NCI-H2196 (cell line): ENCODE measurements around the gene COL23A1.

Experiments
- DNase-seq: peaks from one replicate; lab custom pipeline; 2025; ENCODE audit not compliant: unreplicated experiment; lab: John Stamatoyannopoulos, UW

The COL23A1 gene

DNA sequence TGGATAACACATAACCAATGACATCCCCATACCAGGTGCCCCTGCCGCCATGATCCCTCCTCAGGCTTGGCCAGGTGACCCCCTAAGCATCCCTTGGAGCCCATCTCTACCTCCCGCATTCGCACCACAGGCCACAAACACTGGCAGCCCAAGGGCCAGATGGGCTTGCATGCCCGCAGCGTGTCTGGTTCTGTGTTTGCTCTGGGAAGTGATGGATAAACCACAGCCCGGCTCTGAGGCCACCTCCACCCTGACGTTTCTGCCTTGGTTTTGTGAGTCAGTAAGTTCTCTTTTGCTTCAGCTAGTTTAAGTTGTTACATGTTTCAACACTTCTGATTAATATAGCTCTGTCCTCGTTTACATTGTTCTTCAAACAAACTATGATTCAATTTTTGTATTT, 185.2 kb downstream of the COL23A1 start:
- no peak for DNase-seq

DNA sequence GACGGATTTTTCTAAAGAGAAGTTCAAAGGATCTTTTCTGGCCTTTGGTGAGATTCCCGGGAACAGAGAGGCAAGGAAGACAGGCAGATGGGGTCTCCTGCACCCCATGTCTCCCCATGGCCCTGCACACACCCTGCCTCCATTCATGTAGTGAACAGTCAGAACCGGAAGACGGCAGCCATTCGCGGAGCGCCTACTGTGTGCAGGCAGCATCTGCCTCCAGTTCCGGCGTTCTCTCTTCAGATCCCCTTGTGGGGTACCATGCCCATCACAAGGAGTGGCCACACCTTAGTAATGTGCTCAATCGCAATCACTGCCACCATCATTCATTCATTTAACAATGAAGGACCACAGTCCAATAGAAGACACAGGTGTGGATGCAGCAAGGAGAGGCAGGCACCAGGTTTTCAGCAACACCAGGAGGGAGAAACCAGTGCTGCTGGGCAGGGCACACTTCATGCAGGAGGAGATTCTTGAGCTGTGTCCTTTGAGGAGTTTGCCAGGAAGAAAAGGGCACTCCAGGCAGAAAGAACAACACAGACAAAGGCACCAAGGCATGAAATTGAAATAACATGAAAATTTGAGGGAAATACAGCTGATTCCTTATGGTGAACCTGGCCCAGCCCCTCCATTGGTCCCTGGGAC, 186.1 kb downstream of the COL23A1 start:
- DNase-seq: no peak

DNA sequence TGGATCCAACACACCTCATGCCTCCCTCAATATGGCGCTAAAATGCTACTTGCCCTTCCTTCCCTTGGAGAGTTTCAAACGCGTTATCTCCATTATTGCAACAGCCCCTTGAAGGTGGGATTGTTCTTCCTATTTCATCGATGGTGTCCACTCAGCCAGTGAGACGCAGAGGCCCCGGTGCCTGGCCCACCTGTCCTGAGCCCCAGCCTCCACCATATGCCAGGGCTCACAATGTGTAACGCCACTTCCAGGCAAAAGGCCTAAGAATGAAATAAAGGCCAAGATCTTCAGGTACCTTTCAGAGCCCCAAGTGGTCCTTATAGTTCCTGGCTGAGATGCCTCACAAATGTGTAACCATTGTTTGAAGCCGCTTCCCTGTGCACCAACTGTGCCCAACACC, 186.8 kb downstream of the COL23A1 start:
- DNase-seq: no peak

DNA sequence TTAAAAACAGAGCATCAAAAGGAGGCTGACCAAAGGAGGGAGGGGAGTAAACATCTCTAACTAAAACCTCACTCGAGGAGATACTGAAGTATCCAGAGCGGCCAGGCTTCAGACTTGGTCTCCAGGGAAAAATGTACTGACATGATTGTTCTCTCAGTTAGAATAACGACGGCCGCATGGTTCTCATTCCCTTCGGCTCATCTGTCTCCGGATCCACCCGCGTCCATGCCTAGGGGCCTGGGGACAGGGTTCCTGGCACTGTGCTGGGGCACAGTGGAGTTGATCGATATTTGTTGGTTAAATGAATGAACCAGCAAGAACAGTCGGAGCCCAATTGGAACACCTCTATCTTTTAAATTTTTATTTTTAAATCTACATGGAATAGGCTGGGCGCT, 190.5 kb downstream of the COL23A1 start:
- DNase-seq: no peak

GRCh38 chr5:178398901-178399700, 191.1 kb downstream of the COL23A1 start:
- DNase-seq: no peak

DNA sequence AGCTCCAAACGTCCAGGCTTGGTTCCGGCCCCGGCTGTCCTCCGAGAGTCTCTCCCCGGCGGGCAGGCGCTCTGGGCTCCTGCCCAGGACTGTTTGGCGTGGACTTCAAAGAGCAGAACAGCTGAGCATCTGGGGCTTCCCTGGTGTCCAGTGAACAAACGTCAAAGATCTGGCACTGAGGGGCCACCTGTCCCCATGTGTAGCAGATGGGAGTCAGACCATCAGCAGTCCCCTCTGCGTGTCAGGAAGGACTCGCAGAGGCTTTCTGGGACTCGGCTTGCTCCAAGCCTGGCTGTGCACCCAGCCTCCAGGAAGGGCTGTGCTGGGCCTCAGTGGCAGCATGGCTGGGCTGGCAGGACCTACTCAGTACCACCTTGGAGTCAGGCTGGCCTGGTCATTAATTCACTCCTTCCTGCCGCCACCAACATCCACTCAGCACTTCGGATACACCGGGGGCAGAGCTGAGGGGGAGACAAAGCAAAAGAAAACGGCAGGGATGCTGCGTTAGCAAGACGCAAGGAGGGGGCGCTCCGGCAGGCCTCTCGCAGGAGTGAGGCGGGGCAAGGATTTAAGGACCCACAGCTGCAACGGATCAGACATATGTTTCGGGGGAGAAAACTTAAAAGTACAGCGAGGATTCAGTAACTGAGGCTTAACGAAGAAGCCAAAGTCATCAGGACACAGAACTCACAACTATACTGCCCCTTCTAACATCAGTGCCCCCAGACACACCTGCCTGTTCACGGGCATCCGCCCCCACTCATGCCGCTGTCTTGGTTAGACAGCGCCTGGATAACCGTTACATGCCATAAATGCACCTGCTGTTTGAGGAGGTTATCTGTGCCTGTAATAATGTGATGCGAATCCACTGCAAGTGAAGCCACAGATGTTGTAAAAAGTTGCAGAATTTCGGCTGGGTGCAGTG, 193.1 kb downstream of the COL23A1 start:
- no peak for DNase-seq

- no peak for DNase-seq
Measured at GRCh38 chr5:178394074-178394473, 196.1 kb downstream of the COL23A1 start.

DNA sequence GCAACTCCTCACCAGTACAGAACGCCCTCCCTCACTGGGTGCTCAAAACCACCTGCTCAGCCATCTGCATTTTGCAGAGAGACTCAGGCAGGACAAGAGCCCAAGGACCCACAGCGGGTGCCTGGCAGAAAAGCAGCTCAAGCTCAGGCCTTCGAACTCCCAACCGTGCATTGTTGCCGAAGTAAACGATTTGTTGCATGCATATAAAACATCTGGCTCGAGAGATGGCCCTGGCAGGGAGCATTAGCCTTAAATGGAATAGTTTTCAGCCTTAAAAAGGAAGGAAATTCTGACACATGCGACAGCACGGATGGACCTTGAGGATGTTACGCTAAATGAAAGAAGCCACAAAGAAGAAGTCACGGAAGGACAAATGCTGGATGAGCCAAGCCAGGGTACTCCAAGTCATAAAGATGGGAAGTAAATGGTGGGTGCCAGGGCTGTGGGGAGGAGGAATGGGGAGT, 197.2 kb downstream of the COL23A1 start:
- no peak for DNase-seq

DNA sequence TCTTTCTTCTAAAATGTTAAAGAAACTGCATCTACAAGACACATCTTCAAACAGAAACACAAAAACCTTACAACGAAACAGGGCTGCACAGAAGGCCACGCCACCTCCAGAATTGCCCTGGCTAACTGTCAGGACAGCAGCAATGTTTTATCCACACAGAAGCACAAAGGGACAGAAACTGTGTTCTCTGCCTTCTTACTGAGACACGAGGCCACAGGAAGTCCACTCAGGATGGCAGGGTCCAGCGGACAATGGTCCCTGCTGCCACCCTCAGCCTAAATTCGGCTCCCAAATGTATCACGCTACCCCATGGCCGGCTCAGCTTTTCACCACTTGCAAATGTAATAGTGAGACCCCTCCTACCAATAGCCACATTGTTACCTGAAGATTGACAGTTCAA, 197.8 kb downstream of the COL23A1 start:
- DNase-seq: no peak

- no peak for DNase-seq
Measured at GRCh38 chr5:178391480-178391879, 198.7 kb downstream of the COL23A1 start.

DNA sequence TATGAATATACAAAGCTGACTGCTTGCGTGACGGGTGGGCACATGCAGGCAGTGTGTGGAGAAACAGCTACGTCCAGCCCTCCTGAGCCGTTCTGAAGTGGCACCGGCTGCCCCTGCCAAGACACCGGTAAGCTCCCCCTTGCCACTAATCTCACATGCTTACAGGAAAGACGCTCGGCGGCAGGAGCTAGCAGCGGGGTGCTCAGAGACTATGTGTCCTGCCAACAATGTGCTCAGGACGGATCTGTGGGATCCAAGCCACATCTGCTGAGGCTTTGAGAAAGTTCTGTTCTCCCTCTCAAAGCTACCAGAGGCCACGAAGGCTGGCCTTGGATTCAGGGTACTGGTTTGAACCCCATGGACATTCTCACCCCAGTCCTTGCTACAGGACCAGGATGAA, 200.4 kb downstream of the COL23A1 start:
- no peak for DNase-seq

DNA sequence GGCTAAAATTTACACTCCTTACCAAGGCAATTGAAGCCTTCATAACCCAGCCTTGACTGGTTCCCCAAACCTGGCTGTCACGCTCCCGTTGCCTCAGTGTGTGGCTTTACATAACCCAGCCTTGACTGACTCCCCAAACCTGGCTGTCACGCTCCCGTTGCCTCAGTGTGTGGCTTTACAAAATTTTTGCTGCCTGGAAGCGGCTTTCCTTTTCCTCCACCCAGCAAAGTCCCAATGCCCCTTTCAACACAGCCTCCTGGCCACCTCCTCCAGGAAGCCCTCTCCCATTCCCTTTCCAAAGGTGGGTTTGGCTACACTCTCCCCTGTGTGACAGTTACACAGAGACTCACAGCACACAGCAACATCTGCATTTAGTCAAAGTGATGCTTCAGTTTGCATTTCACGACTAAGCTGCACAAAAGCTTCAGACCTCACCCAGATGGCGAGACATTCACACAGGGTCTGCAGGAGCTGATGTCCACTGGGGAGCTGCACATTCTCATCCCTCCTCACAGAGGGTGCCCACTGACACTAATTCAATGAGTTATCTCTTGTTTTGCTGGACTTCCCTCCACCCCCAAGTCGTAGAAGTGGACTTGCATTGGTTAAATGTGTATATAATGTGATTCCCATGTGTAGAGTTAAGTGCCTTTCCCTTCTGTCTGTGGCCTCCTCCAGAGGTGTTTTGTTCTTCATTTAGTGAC, 201.0 kb downstream of the COL23A1 start:
- DNase-seq: no peak

DNA sequence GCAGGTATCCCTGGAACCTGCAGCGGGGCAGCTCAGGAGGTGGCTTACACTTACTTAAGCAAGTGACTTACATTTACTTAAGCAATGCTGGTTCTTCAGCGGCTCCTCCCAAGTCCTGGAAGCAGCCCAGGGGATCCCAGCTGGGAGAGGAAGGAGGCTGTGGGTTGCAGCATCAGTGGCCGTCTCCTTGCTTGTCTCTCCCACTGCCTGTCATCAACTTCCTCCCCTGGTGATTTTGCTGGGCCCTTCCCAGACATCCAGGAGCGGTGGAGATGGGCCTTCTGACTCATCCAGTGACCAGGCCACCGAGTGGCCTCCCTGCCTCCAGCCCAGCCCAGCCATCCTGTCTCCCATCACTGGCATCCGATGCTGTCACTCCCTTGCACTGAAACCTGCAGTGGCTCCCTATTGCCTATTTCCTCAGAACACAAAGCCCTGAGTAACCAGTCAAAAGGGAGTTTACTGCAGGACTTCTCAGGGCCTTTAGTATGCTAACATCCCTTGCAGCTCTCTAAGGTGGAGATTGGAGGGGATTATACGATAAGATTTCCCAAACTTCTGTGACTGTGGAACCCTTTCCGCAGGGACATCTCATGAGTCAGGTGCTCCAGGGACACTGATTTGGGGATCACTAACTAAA, 201.7 kb downstream of the COL23A1 start:
- DNase-seq: no peak

GRCh38 chr5:178387856-178388190, 202.4 kb downstream of the COL23A1 start:
- no peak for DNase-seq

- no peak for DNase-seq
Measured at GRCh38 chr5:178387061-178387855, 202.9 kb downstream of the COL23A1 start.

GRCh38 chr5:178386336-178386931, 203.8 kb downstream of the COL23A1 start:
- DNase-seq: no peak

DNA sequence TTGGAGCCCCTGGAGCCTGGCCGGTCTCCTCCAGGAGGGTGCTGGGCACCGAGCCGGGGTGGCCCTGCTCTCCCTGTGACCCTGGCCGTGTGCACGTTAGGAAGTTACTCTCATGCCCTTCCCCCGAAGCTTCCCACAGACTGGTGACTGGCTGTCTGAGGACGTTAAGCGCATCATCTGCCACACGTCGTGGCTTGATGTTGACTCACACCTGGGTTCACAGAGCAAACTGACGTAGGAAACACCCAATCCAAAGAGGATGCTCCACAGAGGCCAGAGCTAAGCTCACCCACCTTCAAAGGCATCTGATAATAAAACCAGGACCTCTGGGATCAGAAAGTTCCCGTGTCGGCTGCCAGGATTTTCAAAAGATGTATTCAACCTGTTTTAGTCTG, 204.7 kb downstream of the COL23A1 start:
- no peak for DNase-seq

DNA sequence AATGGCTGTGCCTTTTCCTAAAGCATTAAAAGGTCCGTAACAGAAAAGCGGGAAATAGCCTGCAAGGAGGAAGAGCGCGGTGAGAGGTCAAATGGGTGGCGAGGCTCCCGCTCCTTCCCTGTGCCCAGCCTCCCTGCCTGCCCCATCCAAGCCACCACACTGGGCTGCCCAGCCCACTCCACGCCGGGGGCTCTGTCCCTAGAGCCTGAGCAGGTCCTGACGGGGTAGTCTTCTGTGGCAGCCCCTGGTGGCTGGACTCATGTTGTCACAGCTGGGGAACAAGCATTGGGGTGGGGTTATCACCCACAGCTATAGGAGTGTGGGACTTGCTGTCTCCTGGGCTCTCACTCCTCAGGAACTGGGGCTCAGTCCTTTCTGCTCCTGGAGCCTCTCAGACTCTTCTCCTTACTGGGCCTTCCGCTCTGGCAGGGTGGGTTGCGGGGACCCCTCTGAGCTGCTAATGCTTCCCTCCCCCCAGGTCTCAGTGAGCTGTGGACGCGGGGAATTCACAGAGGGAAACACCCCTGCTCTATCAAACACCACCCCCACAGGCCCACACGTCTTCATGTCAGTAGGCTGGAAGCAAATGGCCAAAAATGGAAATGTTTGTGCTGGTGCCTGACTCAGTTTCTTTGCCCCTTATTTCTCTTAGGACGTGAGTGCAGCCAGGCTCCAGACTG, 205.2 kb downstream of the COL23A1 start:
- DNase-seq: no peak
